Measurements from ENCODE around the gene TNFRSF12A.

DNA sequence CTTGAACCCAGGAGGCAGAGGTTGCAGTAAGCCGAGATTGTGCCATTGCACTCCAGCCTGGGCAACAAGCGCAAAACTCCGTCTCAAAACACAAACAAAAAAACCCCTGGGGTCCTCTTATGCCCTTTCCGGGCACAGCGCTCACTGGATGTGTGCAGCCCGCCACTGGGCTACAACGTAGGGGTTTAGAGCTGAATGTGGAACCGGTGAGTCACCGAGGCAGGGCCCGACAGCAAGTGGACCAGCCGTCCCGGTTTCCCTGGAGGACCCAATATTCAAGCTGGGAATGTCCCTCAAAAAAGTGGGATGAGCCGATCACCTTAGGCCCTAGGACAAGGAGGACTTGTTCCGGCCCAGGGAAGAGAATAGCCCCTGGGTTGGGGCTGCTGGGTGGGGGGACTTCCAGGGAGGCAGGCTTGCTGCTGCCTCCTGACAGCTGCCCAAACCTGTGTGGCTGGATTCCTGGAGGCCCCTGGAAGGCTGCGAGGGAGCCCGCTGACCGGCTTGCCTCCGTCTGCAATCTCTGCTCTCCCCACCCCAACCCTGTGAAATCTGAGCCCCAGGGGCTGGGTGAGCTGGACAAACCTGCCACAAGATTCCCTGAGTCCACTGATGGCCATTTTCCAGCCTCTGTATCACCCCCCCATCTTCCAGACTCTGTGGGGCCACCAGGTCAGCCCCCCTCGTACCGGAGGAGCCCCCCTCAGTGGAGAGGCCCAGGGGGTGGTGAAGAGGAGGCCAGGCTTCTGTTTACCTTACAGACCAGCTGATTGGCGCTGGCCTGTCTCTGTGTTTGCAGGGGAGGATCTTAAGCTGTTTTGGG is 10.4 kb upstream of the TNFRSF12A start:
- TF ChIP-seq POLR2A (IDR thresholded peaks at IDR 0.05) = no peak
- TF ChIP-seq POLR2AphosphoS5 (IDR thresholded peaks at IDR 0.05; ENCODE audit: insufficient read depth in 1 of 2, low read depth in 1 of 2) = no peak

All from vagina (tissue), 2 donors.